H9 (cell line): Measurements from ENCODE around the gene JADE2. TPM values are rescaled to one million over a fixed set of nuclear protein-coding genes. Genes with fewer than 3 reads are reported as not detected.

Source experiments
- DNase-seq: peaks from one replicate; pipeline ENCODE4 v3.0.0-alpha.2; 2017
- H2AFZ ChIP-seq: one replicate; pipeline ENCODE4 v1.6.1; 2013; ENCODE audit warnings: mild to moderate bottlenecking, low read length, control low read depth, moderate library complexity
- H2AK5ac ChIP-seq: 2 replicates; pipeline ENCODE4 v1.6.1; 2013; ENCODE audit warnings: low read length, control low read depth, mixed read lengths; ENCODE audit not compliant: insufficient read length
- H2BK120ac ChIP-seq: one replicate; pipeline ENCODE4 v1.6.1; 2013; ENCODE audit warnings: low read depth, mild to moderate bottlenecking, low read length, control low read depth, inconsistent platforms; ENCODE audit not compliant: poor library complexity, severe bottlenecking
- H2BK12ac ChIP-seq: 2 replicates; pipeline ENCODE4 v1.6.1; 2013; ENCODE audit warnings: low read length, control low read depth, mixed read lengths, low read depth; ENCODE audit not compliant: insufficient read length
- H2BK15ac ChIP-seq: 2 replicates; pipeline ENCODE4 v1.6.1; 2013; ENCODE audit warnings: low read depth, low read length, control low read depth
- H2BK20ac ChIP-seq: one replicate; pipeline ENCODE4 v1.6.1; 2013; ENCODE audit warnings: low read depth, mild to moderate bottlenecking, low read length, control low read depth, inconsistent platforms; ENCODE audit not compliant: poor library complexity, severe bottlenecking
- H2BK5ac ChIP-seq: 2 replicates; pipeline ENCODE4 v1.6.1; 2013; ENCODE audit warnings: low read length, control low read depth, mixed read lengths; ENCODE audit not compliant: insufficient read length
- H3K14ac ChIP-seq: 2 replicates; pipeline ENCODE4 v1.6.1; 2013; ENCODE audit warnings: low read length, control low read depth; ENCODE audit not compliant: insufficient read depth
- H3K18ac ChIP-seq: 2 replicates; pipeline ENCODE4 v1.6.1; 2013; ENCODE audit warnings: low read depth, mild to moderate bottlenecking, mixed read lengths, low read length, control low read depth; ENCODE audit not compliant: insufficient read length
- H3K23ac ChIP-seq: 2 replicates; pipeline ENCODE4 v1.6.1; 2013; ENCODE audit warnings: low read length, control low read depth, mixed read lengths, low read depth; ENCODE audit not compliant: insufficient read length
- H3K23me2 ChIP-seq: 2 replicates; pipeline ENCODE4 v1.6.1; 2013; ENCODE audit warnings: low read depth, mild to moderate bottlenecking, mixed read lengths, low read length, control low read depth; ENCODE audit not compliant: insufficient read length, poor library complexity, severe bottlenecking
- H3K27ac ChIP-seq: 2 replicates; pipeline ENCODE4 v1.5.1; 2013; ENCODE audit warnings: low read length, control low read depth, mixed read lengths, low read depth; ENCODE audit not compliant: insufficient read length
- H3K27me3 ChIP-seq: 2 replicates; pipeline ENCODE4 v1.6.1; 2013; ENCODE audit warnings: low read length, control low read depth, inconsistent platforms; ENCODE audit not compliant: insufficient read depth
- H3K4ac ChIP-seq: 2 replicates; pipeline ENCODE4 v1.6.1; 2013; ENCODE audit warnings: low read depth, mild to moderate bottlenecking, control low read depth, inconsistent platforms, low read length, moderate library complexity
- H3K4me1 ChIP-seq: 2 replicates; pipeline ENCODE4 v1.6.1; 2013; ENCODE audit warnings: low read length, control low read depth, inconsistent platforms; ENCODE audit not compliant: insufficient read depth
- H3K4me2 ChIP-seq: 2 replicates; pipeline ENCODE4 v1.6.1; 2013; ENCODE audit warnings: low read length, control low read depth, mixed read lengths; ENCODE audit not compliant: insufficient read length, insufficient read depth
- H3K56ac ChIP-seq: 2 replicates; pipeline ENCODE4 v1.6.1; 2013; ENCODE audit warnings: low read depth, mild to moderate bottlenecking, mixed read lengths, low read length, control low read depth; ENCODE audit not compliant: insufficient read length
- H3K79me1 ChIP-seq: 2 replicates; pipeline ENCODE4 v1.6.1; 2013; ENCODE audit warnings: low read depth, mild to moderate bottlenecking, moderate library complexity, low read length, control low read depth, inconsistent platforms; ENCODE audit not compliant: insufficient read depth, poor library complexity, severe bottlenecking
- H3K79me2 ChIP-seq: 2 replicates; pipeline ENCODE4 v1.6.1; 2013; ENCODE audit warnings: low read length, control low read depth, inconsistent platforms; ENCODE audit not compliant: insufficient read depth
- H3K9ac ChIP-seq: 2 replicates; pipeline ENCODE4 v1.6.1; 2013; ENCODE audit warnings: low read length, control low read depth, mixed read lengths; ENCODE audit not compliant: insufficient read length; ENCODE audit errors: extremely low read depth
- H3K9me3 ChIP-seq: one replicate; pipeline ENCODE4 v1.6.1; 2013; ENCODE audit warnings: low read depth, low read length, inconsistent platforms; ENCODE audit not compliant: control insufficient read depth
- H3T11ph ChIP-seq: one replicate; pipeline ENCODE4 v1.6.1; 2013; ENCODE audit warnings: mild to moderate bottlenecking, low read length, control low read depth, inconsistent platforms
- H4K20me1 ChIP-seq: one replicate; pipeline ENCODE4 v1.6.1; 2013; ENCODE audit not compliant: control insufficient read depth, insufficient read length, insufficient read depth
- H4K5ac ChIP-seq: 2 replicates; pipeline ENCODE4 v1.6.1; 2013; ENCODE audit warnings: low read depth, mild to moderate bottlenecking, mixed read lengths, low read length, control low read depth; ENCODE audit not compliant: insufficient read length
- H4K8ac ChIP-seq: replicated peaks from 2 replicates; pipeline ENCODE4 v1.6.1; 2013; ENCODE audit warnings: low read length, control low read depth, mixed read lengths, low read depth; ENCODE audit not compliant: insufficient read length
- H4K91ac ChIP-seq: 2 replicates; pipeline ENCODE4 v1.6.1; 2013; ENCODE audit warnings: low read depth, mild to moderate bottlenecking, moderate library complexity, mixed read lengths, low read length, control low read depth; ENCODE audit not compliant: insufficient read length
- H3K27ac Mint-ChIP-seq, 3 experiments: 2 replicates in 2 of 3; 3 replicates in 1 of 3; pipeline ENCODE4 v1.8.0; 2020 to 2021; ENCODE audit warnings: mixed read lengths in 3 of 3, mild to moderate bottlenecking in 1 of 3, moderate library complexity in 1 of 3
- H3K27me3 Mint-ChIP-seq: 2 replicates; pipeline ENCODE4 v1.8.0; 2021; ENCODE audit warnings: low read depth, mild to moderate bottlenecking, moderate library complexity, mixed read lengths
- H3K36me3 Mint-ChIP-seq, 3 experiments: 2 replicates in 2 of 3; 3 replicates in 1 of 3; pipeline ENCODE4 v1.8.0; 2020 to 2021; ENCODE audit warnings: low read depth in 3 of 3, mixed read lengths in 3 of 3; ENCODE audit not compliant: insufficient read depth in 1 of 3
- H3K4me1 Mint-ChIP-seq, 2 experiments: 2 replicates each; pipeline ENCODE4 v1.8.0; 2020; ENCODE audit warnings: mixed read lengths in 2 of 2
- H3K4me3 Mint-ChIP-seq, 2 experiments: 2 replicates in 1 of 2; 3 replicates in 1 of 2; pipeline ENCODE4 v1.8.0; 2020 to 2021; ENCODE audit warnings: mild to moderate bottlenecking in 2 of 2, mixed read lengths in 2 of 2, moderate library complexity in 1 of 2
- H3K9me3 Mint-ChIP-seq, 2 experiments: 2 replicates in 1 of 2; 3 replicates in 1 of 2; pipeline ENCODE4 v1.8.0; 2020; ENCODE audit warnings: mild to moderate bottlenecking in 2 of 2, mixed read lengths in 2 of 2, moderate library complexity in 1 of 2
- WGBS: extraction: QIAGEN DNeasy Blood & Tissue Kit; methylation state at CpG from one replicate; pipeline ENCODE4 v1.1.7; 2013; ENCODE audit warnings: missing lambda C conversion rate, low lambda C conversion rate, mixed read lengths; ENCODE audit not compliant: insufficient read length; ENCODE audit errors: extremely low coverage; 5-methylcytosine and 5-hydroxymethylcytosine counted together
- total RNA-seq: library from RNA; stranded (reverse); gene quantifications from 2 replicates; pipeline ENCODE4 v1.2.1, GENCODE V29; 2021
- TF ChIP-seq, protein P1 (sequence below): fragments of 200-600 bp; sonication (generic); conservative IDR thresholded peaks from 3 replicates; pipeline ENCODE4 v1.8.0; 2021; ENCODE audit warnings: antibody characterized with exemption, mild to moderate bottlenecking

The JADE2 gene
- total RNA-seq, 1 experiment from 2014 or later: 99.7 TPM

DNA sequence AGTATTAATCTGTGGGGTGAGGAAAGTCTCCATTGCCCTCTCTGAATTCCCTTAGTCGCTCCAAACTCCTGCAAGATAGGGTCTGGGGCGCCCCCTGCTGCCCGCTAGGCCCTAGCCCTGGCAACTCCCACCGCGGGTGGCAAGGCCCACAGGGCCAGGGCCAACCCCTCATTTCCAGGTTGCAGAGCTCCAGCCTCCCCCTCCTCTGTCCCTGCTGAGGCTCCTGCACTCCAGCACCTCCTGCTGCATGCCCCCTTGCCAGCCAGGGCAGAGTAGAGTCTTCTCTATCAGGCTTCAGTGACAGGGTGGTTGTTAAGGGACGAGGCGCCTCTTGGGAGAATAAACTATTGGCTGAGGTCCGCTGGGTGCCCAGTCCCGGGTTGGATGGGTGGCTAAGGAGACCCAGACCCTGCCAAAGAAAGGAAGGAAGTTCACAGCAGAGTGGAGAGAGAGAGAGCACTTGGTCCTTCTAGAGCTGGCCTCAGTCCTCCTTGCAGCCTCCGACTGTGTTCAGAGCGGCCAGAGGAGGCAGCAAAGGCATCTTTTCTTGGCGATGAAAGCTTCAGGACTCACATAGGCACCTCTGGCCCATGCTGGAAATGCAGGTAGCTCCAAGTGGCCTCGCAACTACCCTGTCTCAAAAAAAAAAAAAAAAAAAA is 61.5 kb downstream of the JADE2 start:
- Histone ChIP-seq H2BK5ac (no peak overlapping the region), H4K8ac (no peak overlapping the region), H2BK20ac (no peak overlapping the region), H2BK12ac (no peak overlapping the region), H3K4me2 (no peak overlapping the region), H3K9ac (no peak overlapping the region), H4K5ac (no peak overlapping the region), H3K4me1 (peaks cover 6% of the 10 kb centered on the region; the same call in 1 of the 2 replicates), H3K23me2 (no peaks in the 10 kb centered on the region), H3K56ac (no peak overlapping the region), H3K27ac (no peak overlapping the region), H2AK5ac (no peak overlapping the region), H4K91ac (no peak overlapping the region), H4K20me1 (no peaks in the 10 kb centered on the region), H3K4ac (no peak overlapping the region), H3K27me3 (no peaks in the 10 kb centered on the region), H3K79me2 (no peaks in the 10 kb centered on the region), H3T11ph (no peak overlapping the region), H2BK120ac (no peak overlapping the region), H3K18ac (peak overlapping the region; percentile 9), H3K23ac (no peak overlapping the region), H3K14ac (no peak overlapping the region), H2AFZ (peak overlapping the region; percentile 46), H3K79me1 (no peaks in the 10 kb centered on the region), H2BK15ac (no peak overlapping the region), H3K9me3 (no peaks in the 10 kb centered on the region)
- peak; percentile 94 for DNase-seq
- H3K4me1 Mint-ChIP-seq: peaks cover 16 to 24% of the 10 kb centered on the region in 2 experiments
- H3K9me3 Mint-ChIP-seq: no peaks in the 10 kb centered on the region
- peak overlapping the region; percentile 82 to 93 (median 89); a peak in 6 of 7 replicates for H3K27ac Mint-ChIP-seq
- WGBS: no CpG with 5 or more reads among the region's 13 CpGs
- H3K27me3 Mint-ChIP-seq: no peaks in the 10 kb centered on the region; the same call in 1 of the 2 replicates
- TF ChIP-seq, protein P1, sequence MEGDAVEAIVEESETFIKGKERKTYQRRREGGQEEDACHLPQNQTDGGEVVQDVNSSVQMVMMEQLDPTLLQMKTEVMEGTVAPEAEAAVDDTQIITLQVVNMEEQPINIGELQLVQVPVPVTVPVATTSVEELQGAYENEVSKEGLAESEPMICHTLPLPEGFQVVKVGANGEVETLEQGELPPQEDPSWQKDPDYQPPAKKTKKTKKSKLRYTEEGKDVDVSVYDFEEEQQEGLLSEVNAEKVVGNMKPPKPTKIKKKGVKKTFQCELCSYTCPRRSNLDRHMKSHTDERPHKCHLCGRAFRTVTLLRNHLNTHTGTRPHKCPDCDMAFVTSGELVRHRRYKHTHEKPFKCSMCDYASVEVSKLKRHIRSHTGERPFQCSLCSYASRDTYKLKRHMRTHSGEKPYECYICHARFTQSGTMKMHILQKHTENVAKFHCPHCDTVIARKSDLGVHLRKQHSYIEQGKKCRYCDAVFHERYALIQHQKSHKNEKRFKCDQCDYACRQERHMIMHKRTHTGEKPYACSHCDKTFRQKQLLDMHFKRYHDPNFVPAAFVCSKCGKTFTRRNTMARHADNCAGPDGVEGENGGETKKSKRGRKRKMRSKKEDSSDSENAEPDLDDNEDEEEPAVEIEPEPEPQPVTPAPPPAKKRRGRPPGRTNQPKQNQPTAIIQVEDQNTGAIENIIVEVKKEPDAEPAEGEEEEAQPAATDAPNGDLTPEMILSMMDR: peak; percentile 85
- H3K4me3 Mint-ChIP-seq: peak overlapping the region; percentile 17 to 36; a peak in 4 of 5 replicates
- no peaks in the 10 kb centered on the region for H3K36me3 Mint-ChIP-seq
